IPS-18a (cell line): ENCODE measurements around the gene MSLN.

Source experiments
- H3K27ac ChIP-seq: one replicate; pipeline ENCODE4 v1.5.1; 2013; ENCODE audit warnings: low read length
- H3K27me3 ChIP-seq: one replicate; pipeline ENCODE4 v1.6.1; 2013; ENCODE audit warnings: mild to moderate bottlenecking, low read length; ENCODE audit not compliant: control insufficient read depth, insufficient read depth
- H3K36me3 ChIP-seq: one replicate; pipeline ENCODE4 v1.6.1; 2013; ENCODE audit warnings: low read depth, low read length; ENCODE audit not compliant: control insufficient read depth
- H3K4me1 ChIP-seq: one replicate; pipeline ENCODE4 v1.6.1; 2013; ENCODE audit warnings: low read depth, low read length; ENCODE audit not compliant: control insufficient read depth
- H3K4me3 ChIP-seq: one replicate; pipeline ENCODE4 v1.5.1; 2013; ENCODE audit warnings: low read length
- H3K9ac ChIP-seq: one replicate; pipeline ENCODE4 v1.6.1; 2013; ENCODE audit warnings: mild to moderate bottlenecking, low read length, moderate library complexity
- H3K9me3 ChIP-seq: one replicate; pipeline ENCODE4 v1.6.1; 2013; ENCODE audit warnings: low read depth, low read length; ENCODE audit not compliant: control insufficient read depth

The MSLN gene

DNA sequence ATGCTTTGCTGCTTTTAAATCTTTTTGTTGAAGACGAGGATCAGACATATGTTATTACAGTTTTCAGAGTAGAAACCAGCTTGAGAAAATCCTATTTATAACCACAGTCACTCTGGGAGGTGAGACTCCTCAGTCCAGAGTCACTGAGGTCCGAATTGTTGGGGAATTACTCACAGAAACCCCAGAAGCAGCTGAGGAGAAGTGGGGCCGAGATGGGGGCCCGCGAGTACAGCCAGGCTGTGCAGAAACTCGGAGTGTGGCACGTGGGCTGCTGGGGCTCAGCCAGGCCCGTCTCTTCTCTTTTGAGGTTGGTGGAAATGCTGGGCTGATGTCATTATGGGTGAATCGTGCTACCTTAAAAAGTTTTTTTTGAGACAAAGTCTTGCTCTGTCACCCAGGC lies 54.4 kb downstream of the MSLN start:
- H3K27ac ChIP-seq, result no peak overlapping the region
- no peak overlapping the region for H3K9ac ChIP-seq
- peaks cover 15% of the 10 kb centered on the region for H3K27me3 ChIP-seq

GRCh38 chr16:815861-816260 lies 55.3 kb downstream of the MSLN start:
- H3K9ac ChIP-seq, result no peak overlapping the region
- H3K9me3 ChIP-seq, result no peaks in the 10 kb centered on the region
- H3K4me1 ChIP-seq, result peaks cover 3% of the 10 kb centered on the region
- no peaks in the 10 kb centered on the region for H3K36me3 ChIP-seq
- H3K27ac ChIP-seq, result no peak overlapping the region
- peaks cover 15% of the 10 kb centered on the region for H3K27me3 ChIP-seq
- H3K4me3 ChIP-seq, result no peak overlapping the region

More for the DNA sequence above, 54.4 kb downstream of the MSLN start:
- Histone ChIP-seq H3K9me3 (no peaks in the 10 kb centered on the region), H3K4me1 (peaks cover 3% of the 10 kb centered on the region), H3K4me3 (no peak overlapping the region), H3K36me3 (no peaks in the 10 kb centered on the region)

DNA sequence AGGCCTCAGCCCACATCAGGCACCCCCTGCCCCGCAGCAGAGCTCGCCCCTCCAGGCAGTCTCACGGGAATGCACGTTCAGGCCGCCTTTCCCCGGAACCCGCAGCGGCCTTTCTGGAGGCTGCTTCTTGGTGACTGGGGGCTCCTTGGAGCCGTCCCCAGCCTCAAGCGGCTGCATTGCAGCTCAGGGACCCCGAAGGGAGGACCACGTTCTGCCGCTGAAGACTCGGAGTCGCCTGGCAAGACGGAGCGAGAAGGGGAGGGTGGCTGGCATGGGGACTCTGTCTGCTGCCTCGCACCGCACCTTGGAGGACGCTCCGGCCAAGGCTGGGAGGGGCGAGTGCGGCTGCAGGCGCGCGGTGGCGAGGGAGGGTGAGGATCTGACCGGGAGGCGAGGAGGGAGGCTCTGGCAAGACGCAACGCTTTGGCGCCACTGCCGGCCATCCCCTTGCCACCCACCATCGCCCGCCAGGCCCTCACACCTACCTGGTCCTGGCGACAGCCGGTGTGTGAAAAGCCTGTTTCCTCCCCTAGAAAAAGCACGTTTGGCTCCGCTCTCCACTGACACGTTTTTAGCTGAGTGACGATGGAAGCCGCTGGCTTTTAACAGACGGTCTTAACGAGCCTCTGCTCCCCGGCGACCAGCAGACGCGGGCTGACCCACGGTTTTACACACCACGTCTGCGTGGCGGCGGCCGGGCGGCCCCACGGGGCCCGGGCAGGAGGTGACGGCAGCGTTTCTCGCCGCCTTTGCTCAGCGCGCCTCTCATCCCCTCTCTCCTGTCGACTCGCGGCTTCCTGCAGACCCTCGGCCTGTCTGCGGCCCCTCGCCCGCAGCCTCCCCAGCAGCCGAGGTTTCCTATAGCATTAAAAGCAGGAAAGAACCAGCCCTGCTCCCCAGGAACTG lies 56.7 kb downstream of the MSLN start:
- Histone ChIP-seq H3K27ac (no peak overlapping the region), H3K9me3 (no peaks in the 10 kb centered on the region), H3K4me1 (peaks cover 3% of the 10 kb centered on the region), H3K36me3 (no peaks in the 10 kb centered on the region), H3K9ac (no peak overlapping the region), H3K27me3 (peaks cover 15% of the 10 kb centered on the region), H3K4me3 (no peak overlapping the region)

DNA sequence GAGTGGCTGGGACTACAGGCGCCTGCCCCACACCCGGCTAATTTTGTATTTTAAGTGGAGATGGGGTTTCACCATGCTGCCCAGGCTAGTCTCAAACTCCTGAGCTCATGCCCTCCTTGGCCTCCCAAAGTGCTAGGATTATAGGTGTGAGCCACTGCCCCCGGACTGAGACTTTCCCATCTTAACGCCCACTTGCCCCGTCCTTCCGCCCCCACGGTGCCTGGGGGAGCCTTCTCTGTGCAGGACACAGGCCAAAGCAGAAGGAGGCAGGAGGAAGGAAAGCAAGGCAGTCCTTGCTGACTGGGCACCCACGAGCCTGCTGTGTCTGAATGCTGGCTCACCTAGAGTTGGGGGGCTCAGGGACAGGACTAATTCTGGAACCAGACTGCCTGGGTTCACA lies 57.6 kb downstream of the MSLN start:
- Histone ChIP-seq H3K27me3 (peaks cover 9% of the 10 kb centered on the region), H3K4me3 (no peak overlapping the region), H3K4me1 (peaks cover 3% of the 10 kb centered on the region), H3K9ac (no peak overlapping the region), H3K27ac (no peak overlapping the region), H3K9me3 (no peaks in the 10 kb centered on the region), H3K36me3 (no peaks in the 10 kb centered on the region)
